ENCODE data around the gene SLC16A2. TPM values are rescaled to one million over a fixed set of nuclear protein-coding genes. Genes with fewer than 3 reads are reported as not detected.
A peak's percentile ranks its signal among the peaks of the same experiment; 100 is the strongest.

The SLC16A2 gene
- total RNA-seq, 1 donor from 2014 or later = 14.8 TPM

- H3K27ac Mint-ChIP-seq = peak overlapping the region; percentile 60
Measured at GRCh38 chrX:74579597-74580198, 158.4 kb downstream of the SLC16A2 start.

More at GRCh38 chrX:74579597-74580198, 158.4 kb downstream of the SLC16A2 start:
- Mint-ChIP-seq H3K4me3 (no peak overlapping the region), H3K36me3 (peaks cover 6% of the 10 kb centered on the region), H3K4me1 (no peaks in the 10 kb centered on the region), H3K9me3 (peaks cover 13% of the 10 kb centered on the region), H3K27me3 (ENCODE audit: low read depth) (no peaks in the 10 kb centered on the region)
- DNase-seq (ENCODE audit: low spot score in 2 of 2, unreplicated experiment in 2 of 2) = no peak
- no peak for TF ChIP-seq CTCF (IDR thresholded peaks at IDR 0.05; ENCODE audit: unreplicated experiment)

Other genes with a start within 250 kb of the SLC16A2 start
- gene ZCCHC13, start 117.3 kb upstream of the SLC16A2 start, total RNA-seq = not detected in 3 replicates
- 50.9 to 52.3 TPM (median 51.6 TPM) in 3 replicates for gene RLIM, start 193.1 kb downstream of the SLC16A2 start, total RNA-seq

Data from mesothelial cell of epicardium (in vitro differentiated cells).